SH-SY5Y (cell line): ENCODE data around the gene TXLNA.

Experiments
- GATA2 ChIP-seq: IDR thresholded peaks from 2 replicates; pipeline ENCODE4 v1.6.1; 2011; ENCODE audit warnings: mild to moderate bottlenecking, low read depth, low read length
- GATA3 ChIP-seq: IDR thresholded peaks from 2 replicates; pipeline ENCODE4 v1.6.1; 2011; ENCODE audit warnings: low read depth, mild to moderate bottlenecking, low read length, moderate library complexity

DNA sequence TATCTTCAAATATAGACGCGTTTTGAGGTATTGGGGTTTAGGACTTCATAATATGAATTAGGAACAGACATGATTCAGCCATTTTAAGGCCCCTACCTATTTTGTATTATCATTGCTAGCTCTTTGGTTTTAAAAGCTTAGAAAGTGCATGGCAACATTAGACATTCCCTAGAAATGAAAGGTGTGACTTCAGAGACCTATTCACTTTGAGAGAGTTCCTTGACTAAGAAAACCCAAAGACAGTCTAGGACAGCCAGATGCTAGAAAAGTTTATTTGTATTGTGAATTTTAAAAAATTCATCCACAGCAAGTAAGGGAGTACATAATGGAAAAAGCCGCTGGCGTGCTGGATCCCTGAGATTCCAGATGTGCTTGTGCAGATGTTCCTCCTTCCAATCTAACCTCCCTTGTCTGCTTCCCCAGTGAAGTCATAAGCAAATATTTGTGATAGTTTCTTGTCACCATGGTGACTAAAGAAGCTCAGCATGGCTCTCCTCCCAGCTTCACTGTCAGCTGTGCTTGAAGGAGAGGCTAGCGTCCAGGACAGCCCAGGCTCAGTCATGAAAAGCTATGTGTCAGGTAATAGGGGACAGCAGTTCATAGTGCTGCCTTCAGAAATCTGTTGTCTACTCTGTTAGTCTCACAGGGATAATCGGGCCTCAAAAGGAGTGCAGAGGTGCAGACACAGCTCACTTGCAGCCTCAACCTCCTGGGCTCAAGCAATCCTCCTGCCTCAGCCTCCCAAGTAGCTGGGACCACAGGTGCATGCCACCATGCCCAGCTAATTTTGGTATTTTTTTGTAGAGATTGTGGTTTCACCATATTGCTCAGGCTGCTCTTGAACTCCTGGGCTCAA lies 36.8 kb upstream of the TXLNA start:
- no peak for TF ChIP-seq GATA3
- no peak for TF ChIP-seq GATA2
